Vagina (tissue), 2 donors: Measurements from ENCODE around the gene CFAP126. TPM values are rescaled to one million over a fixed set of nuclear protein-coding genes. Genes with fewer than 3 reads are reported as not detected.

Experiments
- DNase-seq, 2 donors: peaks; one replicate each; pipeline ENCODE4 v3.0.0-alpha.2; 2017; ENCODE audit errors: extremely low spot score in 2 of 2
- H3K27ac ChIP-seq: fragments of 200-600 bp; sonication (generic); one replicate; pipeline ENCODE4 v1.5.1; 2019
- H3K27me3 ChIP-seq: fragments of 200-600 bp; sonication (generic); one replicate; pipeline ENCODE4 v1.5.1; 2019
- H3K36me3 ChIP-seq, 2 donors: fragments of 200-600 bp; sonication (generic); one replicate each; pipeline ENCODE4 v1.5.1; 2017 to 2019
- H3K4me1 ChIP-seq: fragments of 200-600 bp; sonication (generic); one replicate; pipeline ENCODE4 v1.5.1; 2019
- H3K4me3 ChIP-seq, 2 donors: fragments of 200-600 bp; sonication (generic); 1 replicate in 1 of 2; 2 replicates in 1 of 2; pipeline ENCODE4 v1.5.1; 2016 to 2019
- H3K9me3 ChIP-seq: fragments of 200-600 bp; sonication (generic); one replicate; pipeline ENCODE4 v1.5.1; 2019
- POLR2A ChIP-seq, 2 donors: fragments of 450-650 bp; IDR thresholded peaks; one replicate each; pipeline ENCODE4 v1.6.1; 2017; ENCODE audit warnings: antibody characterized with exemption in 2 of 2, mild to moderate bottlenecking in 2 of 2, moderate library complexity in 2 of 2
- POLR2AphosphoS5 ChIP-seq, 2 donors: sonication (generic); formaldehyde crosslinking; IDR thresholded peaks; one replicate each; pipeline ENCODE4 v1.9.0; 2017; ENCODE audit warnings: antibody characterized with exemption in 2 of 2, mild to moderate bottlenecking in 2 of 2, low read depth in 1 of 2; ENCODE audit not compliant: insufficient read depth in 1 of 2
- intact Hi-C: fragments of 100-400 bp; cut with DNase I; formaldehyde crosslinking; loops from one replicate; pipeline ENCODE4 v1.15.1; 2023
- total RNA-seq: library from RNA; depleted of rRNA; stranded (reverse); fragments of >200 nt; gene quantifications from one replicate; pipeline ENCODE4 v1.2.3, GENCODE V29; 2016
- TF ChIP-seq, protein P1 (sequence below), 3 experiments: fragments of 450-650 bp in 2 of 3; fragments of 200-600 bp in 1 of 3; sonication (generic) in 1 of 3; IDR thresholded peaks; one replicate each; pipeline ENCODE4 v1.5.1; 2017 to 2019; ENCODE audit warnings: antibody characterized with exemption in 3 of 3, mild to moderate bottlenecking in 2 of 3, moderate library complexity in 2 of 3

Gene CFAP126
- total RNA-seq, 1 donor from 2014 or later = not detected

DNA sequence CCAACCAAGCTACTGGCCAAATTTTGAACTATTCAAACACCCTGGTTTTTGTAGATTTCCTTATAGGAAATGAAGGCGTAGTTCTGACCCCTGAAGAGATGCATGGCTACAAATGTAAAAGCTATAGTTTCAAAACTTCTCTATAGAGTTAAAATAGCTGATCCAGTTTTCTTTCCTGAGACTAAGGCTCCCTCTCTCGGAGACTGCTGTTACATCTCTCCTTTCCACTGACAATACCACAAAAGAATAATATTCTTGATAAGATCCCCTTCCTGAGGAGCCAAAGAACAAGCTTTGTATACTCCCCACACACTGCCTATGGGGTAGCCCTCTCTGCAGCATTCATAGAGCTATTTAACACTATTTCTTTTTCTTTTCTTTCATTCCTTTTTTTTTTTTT lies 6.7 kb upstream of the CFAP126 start:
- intact Hi-C loops = no loop called here
- DNase-seq = no peak

DNA sequence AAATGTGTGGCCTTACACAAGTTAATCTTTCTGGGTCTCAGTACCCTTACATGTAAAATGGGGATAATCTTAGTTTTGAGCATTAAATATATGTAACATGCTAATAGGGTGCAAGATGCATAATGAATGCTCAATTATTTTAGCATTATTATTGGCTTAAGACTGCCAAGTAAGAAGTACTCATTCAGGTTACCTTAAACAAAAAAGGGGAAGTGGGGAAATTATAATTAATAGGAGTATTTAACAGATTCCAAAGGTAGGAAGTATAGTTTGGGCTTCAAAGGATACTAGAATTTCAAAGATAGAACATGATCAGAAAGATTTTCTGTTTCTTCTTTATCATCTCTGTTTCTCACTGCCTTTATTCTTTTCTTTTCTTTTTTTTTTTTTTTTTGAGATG lies 5.8 kb upstream of the CFAP126 start:
- no peaks in the 10 kb centered on the region for H3K27me3 ChIP-seq
- no peak for DNase-seq
- H3K9me3 ChIP-seq = no peaks in the 10 kb centered on the region
- TF ChIP-seq, protein P1, sequence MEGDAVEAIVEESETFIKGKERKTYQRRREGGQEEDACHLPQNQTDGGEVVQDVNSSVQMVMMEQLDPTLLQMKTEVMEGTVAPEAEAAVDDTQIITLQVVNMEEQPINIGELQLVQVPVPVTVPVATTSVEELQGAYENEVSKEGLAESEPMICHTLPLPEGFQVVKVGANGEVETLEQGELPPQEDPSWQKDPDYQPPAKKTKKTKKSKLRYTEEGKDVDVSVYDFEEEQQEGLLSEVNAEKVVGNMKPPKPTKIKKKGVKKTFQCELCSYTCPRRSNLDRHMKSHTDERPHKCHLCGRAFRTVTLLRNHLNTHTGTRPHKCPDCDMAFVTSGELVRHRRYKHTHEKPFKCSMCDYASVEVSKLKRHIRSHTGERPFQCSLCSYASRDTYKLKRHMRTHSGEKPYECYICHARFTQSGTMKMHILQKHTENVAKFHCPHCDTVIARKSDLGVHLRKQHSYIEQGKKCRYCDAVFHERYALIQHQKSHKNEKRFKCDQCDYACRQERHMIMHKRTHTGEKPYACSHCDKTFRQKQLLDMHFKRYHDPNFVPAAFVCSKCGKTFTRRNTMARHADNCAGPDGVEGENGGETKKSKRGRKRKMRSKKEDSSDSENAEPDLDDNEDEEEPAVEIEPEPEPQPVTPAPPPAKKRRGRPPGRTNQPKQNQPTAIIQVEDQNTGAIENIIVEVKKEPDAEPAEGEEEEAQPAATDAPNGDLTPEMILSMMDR (IDR thresholded peaks at IDR 0.05) = no peak
- no peak overlapping the region for H3K27ac ChIP-seq
- H3K4me3 ChIP-seq = no peak overlapping the region
- no peaks in the 10 kb centered on the region for H3K4me1 ChIP-seq
- intact Hi-C loops = no loop called here
- H3K36me3 ChIP-seq = no peaks in the 10 kb centered on the region

More for the DNA sequence above, 6.7 kb upstream of the CFAP126 start:
- Histone ChIP-seq H3K4me1 (no peaks in the 10 kb centered on the region), H3K36me3 (no peaks in the 10 kb centered on the region), H3K27me3 (no peaks in the 10 kb centered on the region), H3K9me3 (no peaks in the 10 kb centered on the region), H3K27ac (no peak overlapping the region), H3K4me3 (no peak overlapping the region)
- TF ChIP-seq, protein P1 (IDR thresholded peaks at IDR 0.05) = no peak
- no peak for TF ChIP-seq POLR2A (IDR thresholded peaks at IDR 0.05)
- no peak for TF ChIP-seq POLR2AphosphoS5 (IDR thresholded peaks at IDR 0.05; ENCODE audit: insufficient read depth in 1 of 2, low read depth in 1 of 2)

DNA sequence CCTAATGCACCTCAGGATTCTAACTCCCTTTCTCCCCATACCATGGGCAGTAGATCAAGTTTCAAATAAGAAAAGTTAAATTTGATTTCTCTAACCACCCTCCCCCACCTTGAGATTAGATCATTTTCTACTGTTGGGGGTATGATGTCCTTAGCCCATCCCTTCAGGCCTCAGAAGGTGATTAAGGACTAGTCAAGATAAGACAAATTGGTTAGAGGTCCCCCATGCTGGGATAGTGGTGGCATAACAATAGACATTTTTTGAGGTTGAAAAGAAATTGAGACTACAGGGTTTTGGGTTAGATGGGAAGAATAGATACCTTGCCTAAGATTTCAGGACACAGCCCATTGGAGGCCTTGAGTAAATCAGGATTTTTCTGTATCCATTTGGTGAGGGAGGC lies 2.5 kb downstream of the CFAP126 start:
- intact Hi-C loops = no loop called here
- Histone ChIP-seq H3K9me3 (no peaks in the 10 kb centered on the region), H3K36me3 (peaks cover 0 to 17% of the 10 kb centered on the region in 2 donors)

DNA sequence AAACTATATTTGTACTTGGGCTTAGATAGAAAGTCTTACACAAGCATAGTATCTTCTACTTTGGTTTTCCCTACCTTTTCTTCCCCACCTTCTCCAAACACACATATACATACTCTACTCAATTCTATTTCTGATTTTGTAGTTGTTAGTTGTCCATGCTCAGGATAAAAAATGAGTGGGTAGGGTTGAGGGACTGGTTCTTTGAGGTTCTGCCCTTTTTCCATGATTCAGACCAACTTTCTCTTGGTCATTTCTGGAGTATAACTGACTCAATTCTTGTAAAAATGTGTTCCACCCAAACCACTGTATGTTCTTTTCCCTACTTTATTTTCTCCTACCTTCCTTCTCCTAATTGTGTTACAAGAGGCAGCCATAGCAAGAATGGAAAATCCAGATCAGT lies 3.3 kb downstream of the CFAP126 start:
- no peak for DNase-seq
- Histone ChIP-seq H3K9me3 (no peaks in the 10 kb centered on the region), H3K36me3 (peaks cover 0 to 17% of the 10 kb centered on the region in 2 donors), H3K27ac (no peak overlapping the region), H3K27me3 (no peaks in the 10 kb centered on the region), H3K4me1 (no peaks in the 10 kb centered on the region), H3K4me3 (no peak overlapping the region)
- TF ChIP-seq, protein P1 (IDR thresholded peaks at IDR 0.05) = no peak
- TF ChIP-seq POLR2A (IDR thresholded peaks at IDR 0.05) = no peak
- no peak for TF ChIP-seq POLR2AphosphoS5 (IDR thresholded peaks at IDR 0.05; ENCODE audit: insufficient read depth in 1 of 2, low read depth in 1 of 2)
- intact Hi-C loops = no loop called here

More for the DNA sequence above, 2.5 kb downstream of the CFAP126 start:
- H3K4me1 ChIP-seq = no peaks in the 10 kb centered on the region
- no peak overlapping the region for H3K4me3 ChIP-seq
- no peak overlapping the region for H3K27ac ChIP-seq
- TF ChIP-seq POLR2AphosphoS5 (IDR thresholded peaks at IDR 0.05; ENCODE audit: insufficient read depth in 1 of 2, low read depth in 1 of 2) (no peak), POLR2A (IDR thresholded peaks at IDR 0.05) (no peak)
- TF ChIP-seq, protein P1 (IDR thresholded peaks at IDR 0.05) = no peak
- no peak for DNase-seq
- H3K27me3 ChIP-seq = no peaks in the 10 kb centered on the region

DNA sequence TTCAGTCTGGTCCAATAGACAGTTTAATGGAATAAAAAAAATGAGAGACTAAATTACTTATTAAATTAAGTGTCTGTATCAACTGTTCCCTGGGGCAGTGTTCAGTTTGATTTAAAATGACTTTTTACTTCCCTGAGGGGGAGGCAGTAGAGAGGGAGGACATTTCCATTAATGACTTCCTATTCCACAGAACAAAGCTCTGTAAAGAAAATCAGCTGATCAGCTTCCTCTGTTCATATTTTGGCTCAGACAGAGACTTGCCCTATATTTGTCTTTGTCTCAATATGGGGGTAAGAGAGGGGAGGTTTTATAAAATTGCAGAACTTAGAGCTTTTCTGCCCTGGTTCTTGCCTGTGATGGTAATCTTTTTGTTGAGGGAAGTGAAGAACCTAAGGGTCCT lies 8.4 kb downstream of the CFAP126 start:
- DNase-seq = no peak
- intact Hi-C loops = no loop called here
- no peak overlapping the region for H3K27ac ChIP-seq

More for the DNA sequence above, 8.4 kb downstream of the CFAP126 start:
- TF ChIP-seq, protein P1 (IDR thresholded peaks at IDR 0.05) = no peak
- TF ChIP-seq POLR2AphosphoS5 (IDR thresholded peaks at IDR 0.05; ENCODE audit: insufficient read depth in 1 of 2, low read depth in 1 of 2) (no peak), POLR2A (IDR thresholded peaks at IDR 0.05) (no peak)
- Histone ChIP-seq H3K36me3 (peaks cover 0 to 12% of the 10 kb centered on the region in 2 donors), H3K9me3 (no peaks in the 10 kb centered on the region), H3K4me1 (no peaks in the 10 kb centered on the region), H3K4me3 (no peak overlapping the region), H3K27me3 (no peaks in the 10 kb centered on the region)
